Stimulated activated CD4-positive, alpha-beta T cell treated with anti-CD3 and anti-CD28 coated beads, Interleukin-2, amount 100 ng/mL, for 24 hours (primary cell): ENCODE measurements around the gene CST9L.

ENCODE experiments used
- DNase-seq, 2 donors: peaks; one replicate each; pipeline ENCODE4 v3.0.0-alpha.2; 2020

CST9L gene

GRCh38 chr20:23542801-23543200, 25.5 kb downstream of the CST9L start:
- no peak for DNase-seq

GRCh38 chr20:23541776-23542175, 26.5 kb downstream of the CST9L start:
- DNase-seq = no peak

GRCh38 chr20:23541330-23541729, 27.0 kb downstream of the CST9L start:
- DNase-seq = no peak

GRCh38 chr20:23540624-23541023, 27.7 kb downstream of the CST9L start:
- DNase-seq = no peak

- DNase-seq = no peak
These were observed 31.3 kb downstream of the CST9L start for GRCh38 chr20:23537030-23537429.

GRCh38 chr20:23536328-23536974, 31.8 kb downstream of the CST9L start:
- DNase-seq = no peak

GRCh38 chr20:23534801-23535593, 33.3 kb downstream of the CST9L start:
- DNase-seq = no peak

GRCh38 chr20:23533161-23533560, 35.1 kb downstream of the CST9L start:
- no peak for DNase-seq

GRCh38 chr20:23532533-23532932, 35.8 kb downstream of the CST9L start:
- DNase-seq = no peak

GRCh38 chr20:23530937-23531567, 37.2 kb downstream of the CST9L start:
- DNase-seq = no peak

GRCh38 chr20:23528867-23529431, 39.3 kb downstream of the CST9L start:
- DNase-seq = no peak

GRCh38 chr20:23526850-23527249, 41.4 kb downstream of the CST9L start:
- DNase-seq = no peak

- no peak for DNase-seq
These were observed 44.1 kb downstream of the CST9L start for GRCh38 chr20:23524146-23524545.

- no peak for DNase-seq
These were observed 48.1 kb downstream of the CST9L start for GRCh38 chr20:23520185-23520584.

GRCh38 chr20:23519556-23519955, 48.7 kb downstream of the CST9L start:
- no peak for DNase-seq

GRCh38 chr20:23517719-23518118, 50.6 kb downstream of the CST9L start:
- DNase-seq = no peak

GRCh38 chr20:23515250-23515939, 52.9 kb downstream of the CST9L start:
- DNase-seq = no peak

- no peak for DNase-seq
These were observed 53.4 kb downstream of the CST9L start for GRCh38 chr20:23514848-23515247.
